Ramos (cell line): ENCODE measurements around the gene CCDC51.
"Not testable (repeated sequence)": the region's sequence is repeated elsewhere in the genome, so short reads cannot be mapped to it uniquely, and the experiment has no call there.

Experiments used
- in situ Hi-C: fragments of 300-500 bp; cut with MboI; formaldehyde crosslinking; loops from one replicate; pipeline ENCODE4 v1.14.3; 2022; ENCODE audit warnings: low sequenced_read_pairs; ENCODE audit not compliant: unreplicated experiment

The CCDC51 gene, protein sequence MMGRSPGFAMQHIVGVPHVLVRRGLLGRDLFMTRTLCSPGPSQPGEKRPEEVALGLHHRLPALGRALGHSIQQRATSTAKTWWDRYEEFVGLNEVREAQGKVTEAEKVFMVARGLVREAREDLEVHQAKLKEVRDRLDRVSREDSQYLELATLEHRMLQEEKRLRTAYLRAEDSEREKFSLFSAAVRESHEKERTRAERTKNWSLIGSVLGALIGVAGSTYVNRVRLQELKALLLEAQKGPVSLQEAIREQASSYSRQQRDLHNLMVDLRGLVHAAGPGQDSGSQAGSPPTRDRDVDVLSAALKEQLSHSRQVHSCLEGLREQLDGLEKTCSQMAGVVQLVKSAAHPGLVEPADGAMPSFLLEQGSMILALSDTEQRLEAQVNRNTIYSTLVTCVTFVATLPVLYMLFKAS

DNA sequence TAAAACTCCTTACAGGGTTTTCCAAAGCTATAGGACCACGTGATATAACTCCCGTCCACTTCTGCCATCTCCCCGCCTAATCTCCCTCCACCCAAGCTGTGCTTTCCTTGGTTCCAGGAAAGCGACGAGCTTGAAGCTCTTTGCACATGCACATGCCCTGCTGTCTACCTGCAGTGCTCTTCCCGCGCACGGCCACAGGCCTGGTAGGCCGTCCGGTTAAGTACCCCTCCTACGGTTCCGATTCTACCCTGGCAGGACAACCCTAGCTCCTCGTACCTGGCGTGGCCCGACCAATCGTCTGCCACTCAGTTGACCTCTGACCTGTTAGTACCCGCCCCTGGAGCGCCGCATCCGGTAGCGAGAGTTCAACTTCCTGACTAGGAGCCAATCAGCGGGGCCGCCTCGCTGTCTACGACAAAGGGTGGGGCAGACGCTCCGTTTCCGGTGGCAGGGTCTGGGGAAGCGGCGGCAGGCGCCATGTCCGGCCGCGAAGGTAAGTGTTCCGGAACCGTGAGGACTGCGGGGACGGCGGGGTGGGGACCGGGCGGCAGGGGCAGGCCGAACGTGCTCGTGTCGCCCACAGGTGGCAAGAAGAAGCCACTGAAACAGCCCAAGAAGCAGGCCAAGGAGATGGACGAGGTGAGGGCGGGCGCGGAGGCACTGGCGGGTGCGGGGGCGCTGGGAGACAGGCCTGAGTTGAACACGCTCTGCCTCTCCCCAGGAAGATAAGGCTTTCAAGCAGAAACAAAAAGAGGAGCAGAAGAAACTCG, at the start of gene CCDC51, which contains the start of gene TMA7:
Gene CCDC51 (minus strand): TSS at position 300 of the 770 bp plus-strand sequence. CDS start 4,991 bp downstream, outside the sequence.
Gene TMA7 (plus strand): TSS at position 438 of the 770 bp plus-strand sequence. CDS start 40 bp downstream, at position 478.
- in situ Hi-C loops, result loop anchor here (5.0 to 10.0 kb wide), 2 partner anchors 205 to 248 kb away; no protein-coding TSS in a partner anchor

DNA sequence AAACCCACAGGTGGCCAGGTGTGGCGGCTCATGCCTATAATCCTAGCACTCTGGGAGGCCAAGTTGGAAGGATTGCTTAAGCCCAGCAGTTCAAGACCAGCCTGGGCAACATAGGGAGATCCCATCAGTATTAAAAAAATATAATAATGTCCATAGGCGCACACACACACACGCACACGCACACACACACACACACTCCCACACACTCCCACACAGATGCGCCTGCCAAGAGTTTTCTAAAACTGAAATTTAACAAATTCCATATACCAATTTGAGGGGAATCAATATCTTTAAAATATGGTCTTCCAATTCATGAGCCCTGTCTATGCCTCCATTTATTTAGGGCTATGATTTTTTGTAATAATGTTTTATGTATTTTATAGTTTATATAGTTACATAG, 47.0 kb upstream of the CCDC51 start:
- in situ Hi-C loops, result no loop called here

DNA sequence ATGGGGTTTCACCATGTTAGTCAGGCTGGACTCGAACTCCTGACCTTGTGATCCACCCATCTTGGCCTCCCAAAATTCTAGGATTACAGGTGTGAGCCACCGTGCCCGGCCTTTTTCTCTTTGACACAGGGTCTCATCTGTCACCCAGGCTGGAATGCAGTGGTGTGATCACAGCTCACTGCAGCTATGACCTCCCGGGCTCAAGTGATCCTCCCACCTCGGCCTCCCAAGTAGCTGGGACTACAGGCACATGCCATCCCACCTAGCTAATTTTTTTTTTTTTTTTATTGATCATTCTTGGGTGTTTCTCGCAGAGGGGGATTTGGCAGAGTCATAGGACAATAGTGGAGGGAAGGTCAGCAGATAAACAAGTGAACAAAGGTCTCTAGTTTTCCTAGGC, 42.9 kb upstream of the CCDC51 start:
- in situ Hi-C loops, result not testable (repeated sequence)

DNA sequence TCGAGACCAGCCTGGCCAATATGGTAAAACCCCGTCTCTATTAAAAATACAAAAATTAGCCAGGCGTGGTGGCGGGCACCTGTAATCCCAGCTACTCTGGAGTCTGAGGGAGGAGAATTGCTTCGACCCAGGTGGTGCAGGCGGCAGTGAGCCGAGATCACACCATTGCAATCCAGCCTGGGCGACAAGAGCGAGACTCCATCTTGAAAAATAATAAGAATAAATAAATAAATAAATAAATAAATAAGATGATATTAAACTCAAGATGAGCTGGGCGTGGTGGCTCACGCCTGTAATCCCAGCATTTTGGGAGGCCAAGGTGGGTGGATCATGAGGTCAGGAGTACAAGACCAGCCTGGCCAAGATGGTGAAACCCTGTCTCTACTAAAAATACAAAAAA, 41.0 kb upstream of the CCDC51 start:
- in situ Hi-C loops, result not testable (repeated sequence)

DNA sequence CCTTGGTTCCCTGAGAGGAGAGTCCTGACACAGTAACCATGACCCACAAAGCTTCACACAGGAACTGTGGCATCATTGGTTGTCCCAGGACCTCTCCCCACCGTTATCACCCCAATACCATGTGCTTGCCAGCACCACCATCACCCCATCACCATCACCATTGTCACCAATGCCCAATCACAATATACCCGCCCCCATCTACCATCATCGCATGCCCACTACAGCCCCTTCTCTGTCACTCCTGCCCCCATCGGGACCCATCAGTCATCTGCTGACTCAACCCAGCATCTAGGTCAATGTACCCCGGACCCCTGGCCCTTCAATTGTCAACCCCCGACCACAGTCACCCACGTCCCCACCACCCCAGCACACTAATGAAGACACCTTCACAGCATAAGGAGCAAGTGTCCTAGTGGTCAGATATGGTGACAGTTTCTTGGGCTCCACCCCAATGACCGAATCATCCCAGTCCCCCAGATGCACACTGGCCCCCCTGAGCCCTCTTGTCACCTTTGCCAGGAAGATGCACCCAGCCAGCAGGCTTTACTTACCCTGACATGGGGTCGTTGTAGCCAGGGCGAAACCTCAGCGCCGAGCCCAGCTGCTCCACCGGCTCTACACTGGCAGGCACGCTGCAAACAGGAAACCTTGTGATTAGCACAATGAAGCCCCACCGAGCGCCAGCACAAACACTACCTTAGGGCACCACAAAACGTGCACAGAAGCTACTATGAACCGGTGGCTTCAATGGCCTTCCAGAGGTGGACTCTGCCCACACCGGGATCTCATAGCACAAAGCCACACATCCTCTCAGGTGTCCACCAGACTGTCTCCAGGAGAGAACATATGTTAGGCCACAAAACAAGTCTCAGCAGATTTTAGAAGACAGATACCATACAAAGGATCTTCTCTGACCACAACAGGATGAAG, 39.0 kb upstream of the CCDC51 start:
- in situ Hi-C loops, result no loop called here

DNA sequence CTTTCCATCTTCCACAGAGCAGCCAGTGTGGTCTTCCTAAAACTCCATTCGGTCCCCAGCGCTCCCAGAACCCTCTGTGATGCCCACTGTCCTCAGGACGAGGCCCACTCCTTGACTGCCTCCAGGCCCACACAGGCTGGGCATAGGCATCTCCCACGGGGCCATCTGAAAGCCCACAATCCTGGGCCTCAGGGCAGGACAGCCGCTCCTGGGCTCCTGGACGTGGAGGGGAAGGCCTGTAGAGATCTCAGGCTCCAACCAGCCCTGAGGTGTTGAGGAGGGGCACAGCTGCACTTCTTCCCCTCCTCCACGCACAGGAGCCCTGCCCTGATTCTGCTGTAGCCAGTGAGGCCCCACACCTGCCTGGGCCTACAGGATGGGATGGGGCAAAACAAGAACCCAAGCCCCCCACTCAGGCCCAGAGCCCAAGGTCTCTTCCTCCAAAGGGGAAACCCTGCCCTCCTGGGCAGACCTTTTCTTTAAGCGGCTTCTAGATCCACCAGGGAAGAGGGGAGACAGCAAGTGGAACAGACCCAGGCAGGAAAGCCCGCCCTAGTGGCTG, 38.1 kb upstream of the CCDC51 start:
- in situ Hi-C loops, result no loop called here

DNA sequence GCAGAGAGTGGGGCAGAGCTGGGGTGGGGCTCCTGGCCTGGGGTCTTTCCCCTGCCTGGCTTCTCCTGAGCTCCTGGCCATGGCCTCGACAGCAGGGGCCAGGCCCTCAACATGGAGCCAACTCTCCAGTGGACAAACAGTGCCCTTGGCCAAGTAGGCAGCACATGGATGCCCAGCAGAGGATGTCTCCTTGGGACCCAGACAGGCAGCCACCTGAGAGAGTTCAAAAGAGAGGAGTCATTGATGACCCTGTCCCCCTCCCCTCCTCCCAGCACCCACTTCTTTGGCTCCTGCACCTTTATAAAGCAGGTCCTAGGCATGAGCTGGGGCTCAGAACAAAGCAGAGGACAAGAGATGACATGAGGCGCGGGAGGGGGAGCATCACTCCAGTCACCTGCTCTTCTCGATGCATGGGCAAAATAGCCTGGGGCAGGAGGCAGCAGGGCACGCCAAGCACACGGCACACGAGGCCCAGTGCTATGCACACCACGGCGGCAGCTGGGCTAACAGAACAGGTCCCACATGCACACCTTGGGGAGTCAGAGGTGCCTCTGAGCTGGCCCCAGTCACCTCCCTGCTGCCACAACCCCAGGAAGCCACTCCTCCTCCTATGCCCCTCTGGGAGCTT, 36.6 kb upstream of the CCDC51 start:
- in situ Hi-C loops, result no loop called here

DNA sequence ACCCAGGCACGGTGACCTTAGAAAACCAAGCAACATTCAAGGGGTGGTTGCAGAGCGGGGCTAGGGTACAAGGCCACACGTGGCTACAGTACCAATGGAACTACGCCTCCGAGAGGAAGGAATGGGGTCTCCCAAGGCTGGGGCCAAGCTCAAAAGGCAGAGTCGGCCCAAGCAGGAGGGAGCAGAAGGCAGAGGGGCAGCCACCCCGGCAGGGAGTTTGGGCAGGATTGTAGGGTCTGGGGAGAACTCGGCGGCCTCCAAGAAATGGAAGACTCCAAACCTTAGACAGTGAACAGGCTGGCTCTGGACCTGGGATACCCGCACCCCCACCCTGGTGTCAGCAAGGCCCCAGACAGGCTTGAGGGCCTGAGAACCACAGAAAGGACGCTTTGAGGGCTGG, 35.3 kb upstream of the CCDC51 start:
- in situ Hi-C loops, result no loop called here

DNA sequence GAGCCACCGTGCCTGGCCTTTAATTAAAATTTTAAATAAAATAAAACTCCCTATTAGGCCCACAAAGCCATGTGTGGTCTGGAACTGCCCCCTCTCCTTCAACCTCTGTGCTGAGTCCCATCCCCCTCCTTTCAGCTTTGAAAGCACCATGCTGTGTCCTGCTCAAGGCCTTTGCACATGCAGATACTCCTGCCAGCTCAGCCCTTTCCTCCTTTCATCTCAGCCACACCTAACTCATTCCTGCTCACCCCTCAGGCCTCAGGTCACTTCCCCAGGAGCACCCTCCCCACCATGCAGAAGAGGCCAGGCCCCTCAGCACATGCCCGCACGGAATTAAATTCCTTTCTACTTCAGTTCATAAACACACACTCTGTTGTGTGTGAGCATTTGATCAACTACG, 34.7 kb upstream of the CCDC51 start:
- in situ Hi-C loops, result no loop called here

DNA sequence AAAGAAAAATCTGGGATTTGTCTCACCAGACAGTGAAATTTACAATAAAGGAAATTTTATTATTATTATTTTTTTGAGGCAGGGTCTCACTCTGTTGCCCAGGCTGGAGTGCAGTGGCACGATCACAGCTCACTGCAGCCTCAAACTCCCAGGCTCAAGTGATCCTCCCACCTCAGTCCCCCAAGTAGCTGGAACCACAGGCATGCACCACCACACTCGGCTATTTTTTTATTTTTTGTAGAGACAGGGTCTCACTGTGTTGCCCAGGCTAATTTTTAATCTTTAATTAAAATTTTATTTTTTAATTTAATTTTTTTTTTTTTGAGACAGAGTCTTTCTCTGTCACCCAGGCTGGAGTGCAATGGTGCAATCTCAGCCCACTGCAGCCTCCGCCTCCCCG, 34.1 kb upstream of the CCDC51 start:
- in situ Hi-C loops, result not testable (repeated sequence)

DNA sequence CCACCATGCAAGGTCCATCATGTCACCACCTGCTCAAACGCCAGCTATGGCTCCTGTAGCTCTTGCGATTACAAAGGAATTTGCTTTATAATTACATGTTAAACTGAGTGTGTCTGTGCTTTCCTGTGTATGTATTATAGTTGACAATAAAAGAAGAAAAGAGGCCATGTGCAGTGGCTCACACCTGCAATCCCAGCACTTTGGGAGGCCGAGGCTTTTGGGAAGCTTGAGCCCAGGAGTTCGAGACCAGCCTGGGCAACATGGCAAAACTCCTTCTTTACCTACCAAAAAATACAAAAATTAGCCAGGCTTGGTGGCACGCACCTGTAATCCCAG, 33.7 kb upstream of the CCDC51 start:
- in situ Hi-C loops, result no loop called here

DNA sequence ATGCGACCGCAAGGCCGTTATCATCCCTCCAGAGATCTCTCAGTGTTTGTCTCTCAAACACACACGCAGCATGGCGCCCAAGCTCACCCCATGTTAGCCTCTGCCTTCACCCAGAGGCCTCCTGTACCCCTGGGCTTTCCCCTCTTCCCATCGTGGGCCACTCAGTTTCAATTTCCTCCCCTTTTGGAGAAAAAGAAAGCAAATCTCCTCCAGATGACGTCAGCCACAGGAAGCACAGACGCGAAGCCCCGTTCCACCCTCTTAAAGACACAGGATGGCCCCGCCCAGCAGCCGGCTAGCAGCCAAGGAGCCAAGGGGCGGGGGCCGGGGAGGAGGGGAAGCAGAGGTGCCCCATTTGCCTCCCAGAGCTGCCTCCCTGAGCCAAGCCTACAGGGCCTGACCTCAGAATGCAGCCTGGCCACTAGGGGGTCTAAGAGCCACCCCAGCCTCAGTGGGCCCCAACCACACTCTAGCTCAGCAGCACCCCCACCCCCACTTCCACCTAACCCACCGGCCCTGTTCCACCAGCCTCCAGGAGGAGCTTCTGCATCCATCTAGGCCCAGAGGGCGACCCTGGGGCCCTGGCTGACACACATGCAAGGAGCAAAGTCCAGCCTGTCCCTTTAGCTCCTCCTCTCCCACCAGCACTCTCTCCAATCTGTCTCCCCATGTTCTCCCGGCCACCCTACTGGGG, 33.2 kb upstream of the CCDC51 start:
- in situ Hi-C loops, result no loop called here

DNA sequence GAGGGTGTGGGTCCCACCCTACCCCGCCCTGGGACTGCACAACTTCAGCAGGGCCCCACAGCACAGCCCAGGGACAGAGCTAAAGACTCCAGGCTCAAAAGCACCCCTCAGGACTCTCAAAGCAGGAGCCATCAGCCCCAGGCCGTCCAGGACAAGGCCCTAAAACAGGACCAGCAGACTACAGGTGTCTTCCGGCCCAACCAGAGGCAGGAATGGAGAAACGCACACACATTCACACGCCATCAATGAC, 32.7 kb upstream of the CCDC51 start:
- in situ Hi-C loops, result no loop called here

DNA sequence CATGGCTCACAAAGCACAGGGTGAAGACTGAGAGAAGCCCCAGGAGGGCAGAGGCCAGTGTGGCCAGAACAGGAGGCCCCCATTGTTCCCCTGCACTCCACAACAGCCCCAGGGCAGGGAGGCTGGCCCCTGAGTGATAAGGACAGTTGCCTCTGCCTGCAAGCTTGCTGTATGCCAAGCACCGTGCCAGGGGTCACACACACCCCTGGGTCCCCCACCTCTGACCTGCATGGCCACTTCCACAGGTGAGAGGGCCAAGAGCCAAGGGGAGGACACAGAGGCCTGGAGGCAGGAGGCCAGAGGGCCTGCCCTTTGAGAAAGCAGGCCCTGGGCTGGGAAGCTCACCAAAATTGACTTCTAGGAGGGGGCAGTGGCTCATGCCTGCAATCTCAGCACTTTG, 30.4 kb upstream of the CCDC51 start:
- in situ Hi-C loops, result no loop called here

DNA sequence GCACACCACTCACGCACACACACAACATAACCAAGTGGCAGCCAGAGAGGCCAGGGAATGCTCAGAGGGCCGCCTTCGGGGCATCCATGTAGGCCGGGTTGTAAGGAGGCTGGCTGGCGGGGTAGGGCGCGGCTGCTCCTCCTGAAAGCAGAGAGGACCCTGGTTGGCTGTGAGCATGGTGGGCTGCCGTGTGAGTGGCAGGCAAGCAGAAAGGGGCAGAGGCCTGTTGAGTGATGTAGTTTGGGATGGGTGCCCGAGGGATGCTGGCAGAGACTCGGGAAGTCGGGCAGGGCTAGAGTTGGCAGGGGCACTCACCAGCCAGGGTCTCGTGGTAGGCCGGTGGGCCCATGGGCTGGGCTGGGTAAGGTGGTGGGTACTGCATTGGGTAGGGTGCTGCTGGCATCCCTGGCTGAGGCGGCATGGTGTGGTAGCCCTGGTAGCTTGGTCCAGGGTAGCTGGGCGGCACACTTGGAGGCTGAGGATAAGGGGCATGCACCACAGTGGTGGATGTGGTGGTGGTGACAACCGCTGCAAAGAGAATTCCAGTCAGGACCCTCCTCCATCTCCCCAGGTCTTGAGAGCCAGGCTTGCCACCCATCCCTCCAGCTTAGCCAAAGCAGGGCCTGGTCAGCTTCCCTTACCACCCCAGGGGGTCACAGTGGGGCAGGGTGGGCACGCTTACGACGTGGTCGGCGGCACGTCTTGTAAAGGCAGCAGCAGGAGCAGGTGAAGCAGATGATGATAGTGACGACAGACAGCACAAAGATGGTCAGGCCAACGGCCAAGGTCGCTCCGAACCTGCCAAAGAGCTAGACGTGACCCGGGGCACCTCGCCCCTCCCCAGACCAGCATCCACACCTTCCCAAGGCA, 29.4 kb upstream of the CCDC51 start:
- in situ Hi-C loops, result loop anchor here (10.0 kb wide), 1 partner anchor 166 kb away; the partner anchor contains the start of gene SLC26A6

DNA sequence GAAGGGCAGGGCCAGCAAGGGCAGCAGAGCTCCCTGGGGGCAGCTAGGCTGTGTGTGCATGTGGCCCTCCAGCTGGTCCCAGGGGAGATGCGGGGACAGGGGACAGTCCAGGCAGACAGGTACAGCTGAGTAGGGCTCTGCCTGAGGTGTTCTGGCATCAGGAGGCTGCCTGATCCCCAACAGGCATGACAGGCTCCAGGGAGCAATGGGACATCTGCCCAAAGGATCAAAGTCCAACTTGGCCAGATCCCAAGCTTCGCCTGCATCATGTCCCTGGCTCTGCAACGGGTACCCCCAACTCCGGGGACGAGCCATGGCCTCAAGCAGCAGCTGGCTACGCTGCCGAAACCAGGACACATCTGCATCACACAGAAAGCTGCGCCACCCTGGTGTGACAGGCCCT, 28.4 kb upstream of the CCDC51 start:
- in situ Hi-C loops, result loop anchor here (10.0 kb wide), 1 partner anchor 166 kb away; the partner anchor contains the start of gene SLC26A6

DNA sequence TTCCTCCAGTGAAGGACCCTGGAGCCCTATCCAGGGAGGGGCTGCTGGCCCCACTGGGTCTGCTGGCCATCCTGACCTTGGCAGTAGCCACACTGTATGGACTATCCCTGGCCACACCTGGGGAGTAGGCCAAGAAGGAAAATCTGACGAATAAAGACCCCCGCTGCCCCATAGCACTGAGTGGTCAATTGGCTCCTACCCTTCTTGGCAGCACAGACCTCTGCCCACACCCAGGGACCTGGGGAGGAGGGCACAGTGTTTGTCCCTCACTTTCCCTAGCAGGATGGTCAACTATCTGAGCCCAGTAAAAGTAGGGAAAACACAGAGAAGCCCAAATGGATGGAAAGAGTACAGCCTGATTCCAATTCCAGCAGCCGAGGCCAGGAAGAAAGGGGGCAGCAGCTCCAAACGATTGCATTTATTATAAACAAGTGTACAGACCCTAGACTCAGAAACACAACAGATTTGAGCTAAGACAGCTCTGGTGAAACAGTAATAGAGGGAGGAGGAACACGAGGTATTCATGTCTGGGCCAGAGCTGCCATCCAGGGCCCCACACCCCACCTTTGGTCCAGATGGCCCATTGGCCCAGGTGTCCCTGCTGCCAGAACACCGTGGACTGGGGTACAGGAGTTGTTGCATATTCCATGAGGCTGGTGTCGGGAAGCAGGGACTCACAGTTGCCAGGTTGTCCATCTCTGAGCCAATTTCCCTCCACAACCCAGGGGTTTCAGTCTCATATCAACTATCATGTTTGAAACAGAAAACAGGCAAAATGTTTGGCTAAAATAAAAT, 27.8 kb upstream of the CCDC51 start:
- in situ Hi-C loops, result loop anchor here (10.0 kb wide), 1 partner anchor 167 kb away; the partner anchor contains the start of gene SLC26A6
